GM21390 (cell line): Measurements from ENCODE around the gene IRAK1.

ENCODE experiments used
- ATAC-seq: cut with Tn5 transposase; IDR thresholded peaks from one replicate; pipeline ENCODE4 v1.9.1; 2021; ENCODE audit not compliant: unreplicated experiment

The IRAK1 gene

DNA sequence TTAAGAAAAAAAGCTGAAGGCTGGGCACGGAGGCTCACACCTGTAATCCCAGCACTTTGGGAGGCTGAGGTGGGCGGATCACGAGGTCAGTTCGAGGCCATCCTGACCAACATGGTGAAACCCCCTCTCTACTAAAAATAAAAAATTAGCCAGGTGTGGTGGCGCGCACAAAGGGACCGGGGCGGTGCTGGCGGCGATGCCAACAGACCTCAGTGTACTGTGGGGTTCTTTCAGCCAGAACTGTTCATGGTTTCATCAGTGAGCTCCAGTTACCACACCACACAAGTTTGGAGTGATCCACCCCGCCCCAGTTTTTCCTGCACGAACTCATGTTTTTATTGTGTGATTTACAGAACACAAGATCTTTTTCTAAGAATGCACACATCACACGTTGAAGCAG lies 21.2 kb upstream of the IRAK1 start:
- no peak for ATAC-seq

DNA sequence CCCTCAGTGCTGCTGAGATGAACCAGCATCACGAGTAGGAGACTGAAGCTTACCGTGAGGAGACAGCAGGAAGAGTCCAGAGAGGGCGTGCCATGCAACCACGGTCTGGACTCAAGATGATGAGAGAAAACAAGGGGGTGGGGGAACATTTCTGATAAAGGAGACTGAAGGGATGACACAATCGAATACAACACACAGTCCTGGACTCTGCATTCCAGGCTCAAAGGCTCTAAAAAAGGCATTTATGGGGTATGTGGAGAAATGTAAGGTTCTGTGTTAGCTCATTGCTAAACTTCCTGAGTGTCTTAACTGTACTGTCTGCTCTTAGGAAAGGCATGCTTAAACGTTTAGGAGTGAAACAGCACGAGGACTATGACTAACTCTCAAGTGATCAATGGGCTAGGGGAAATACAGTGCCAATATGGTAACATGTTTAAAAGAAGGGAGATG lies 20.6 kb upstream of the IRAK1 start:
- no peak for ATAC-seq

DNA sequence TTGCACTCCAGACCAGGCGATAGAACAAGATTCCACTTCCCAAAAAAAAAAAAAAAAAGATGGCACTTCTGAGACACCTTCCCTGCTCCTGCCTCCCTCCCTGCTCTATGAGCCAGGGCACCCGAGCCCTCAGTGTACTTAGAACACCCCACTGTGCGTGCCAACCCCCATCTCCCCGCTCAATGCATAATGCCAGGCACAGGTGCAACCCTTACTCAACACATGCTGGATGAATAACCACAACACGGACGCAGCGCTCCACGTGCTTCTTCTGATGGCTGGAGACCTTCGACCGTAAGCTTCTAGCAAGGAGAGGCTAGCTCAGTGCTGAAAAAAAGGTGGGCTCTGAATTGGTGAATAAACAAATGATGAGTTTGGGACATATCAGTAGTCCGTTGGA lies 19.9 kb upstream of the IRAK1 start:
- no peak for ATAC-seq

DNA sequence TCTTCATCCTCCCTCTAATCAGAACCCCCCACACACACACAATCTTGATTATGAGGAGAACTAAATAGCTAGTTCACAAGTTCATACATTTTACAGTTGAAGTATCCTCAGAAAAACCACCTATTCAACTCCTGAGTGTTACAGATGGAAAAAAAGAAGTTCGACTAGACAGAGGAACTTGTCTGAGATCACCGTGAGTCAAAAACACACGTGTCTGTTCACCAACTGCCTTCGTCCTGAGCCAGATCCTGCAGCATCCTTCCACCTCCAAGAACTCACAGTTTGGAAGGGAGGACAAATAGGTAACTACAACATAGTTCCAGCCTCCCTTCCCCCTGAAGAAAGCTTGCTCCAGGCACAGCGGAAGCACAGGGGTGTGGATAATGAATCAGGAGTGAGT lies 19.0 kb upstream of the IRAK1 start:
- ATAC-seq, result no peak

DNA sequence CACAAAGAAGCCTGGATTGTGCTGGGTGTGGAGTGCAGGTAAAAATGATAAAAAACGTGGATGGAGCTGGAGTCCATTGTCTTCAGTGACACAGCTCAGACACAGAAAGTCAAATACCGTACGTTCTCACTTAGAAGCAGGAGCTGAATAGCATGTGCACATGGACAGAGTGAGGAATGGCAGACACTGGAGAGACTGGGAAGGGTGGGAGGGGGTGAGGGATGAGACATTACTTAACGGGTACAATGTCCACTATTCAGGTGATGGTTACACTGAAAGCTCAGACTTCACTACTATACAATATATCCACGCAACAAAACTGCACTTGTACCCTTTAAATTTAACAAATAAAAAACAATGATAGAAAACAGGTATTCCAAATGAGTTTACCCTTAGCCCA lies 18.1 kb upstream of the IRAK1 start:
- no peak for ATAC-seq

DNA sequence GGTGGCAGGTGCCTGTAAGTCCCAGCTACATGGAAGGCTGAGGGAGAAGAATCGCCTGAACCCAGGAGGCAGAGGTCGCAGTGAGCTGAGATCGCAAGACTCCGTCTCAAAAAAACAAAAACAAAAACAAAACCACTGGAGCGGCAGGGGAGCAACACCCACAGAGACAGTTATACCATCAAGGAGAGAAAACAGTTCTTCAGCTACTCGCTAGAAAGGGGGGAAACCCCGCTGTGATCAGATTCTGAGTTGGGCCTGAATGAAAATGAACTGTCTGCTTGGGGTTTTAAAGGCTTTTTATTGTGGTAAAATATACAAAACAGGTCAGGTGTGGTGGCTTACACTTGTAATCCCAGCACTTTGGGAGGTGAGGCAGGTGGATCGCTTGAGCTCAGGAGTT lies 16.8 kb upstream of the IRAK1 start:
- ATAC-seq, result no peak

DNA sequence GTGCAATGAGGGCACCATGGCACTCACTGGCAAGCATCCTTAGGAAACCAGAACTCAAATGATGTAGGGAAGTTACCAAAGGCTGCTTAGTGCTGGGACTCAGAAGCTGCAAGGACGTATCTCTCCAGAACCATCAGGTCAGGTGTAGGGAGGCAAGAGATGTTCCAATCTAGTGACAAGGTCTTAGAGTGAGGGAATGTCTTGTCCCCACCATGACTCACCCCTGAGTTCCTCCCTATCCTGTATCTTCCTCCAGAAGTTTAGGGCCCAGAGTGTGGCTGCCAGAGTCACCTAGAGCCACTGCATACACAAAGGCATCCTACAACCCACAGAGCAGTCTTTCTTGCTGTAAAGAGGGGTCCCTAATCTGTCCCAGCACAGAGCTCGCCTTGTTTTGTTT lies 14.1 kb upstream of the IRAK1 start:
- ATAC-seq, result no peak

DNA sequence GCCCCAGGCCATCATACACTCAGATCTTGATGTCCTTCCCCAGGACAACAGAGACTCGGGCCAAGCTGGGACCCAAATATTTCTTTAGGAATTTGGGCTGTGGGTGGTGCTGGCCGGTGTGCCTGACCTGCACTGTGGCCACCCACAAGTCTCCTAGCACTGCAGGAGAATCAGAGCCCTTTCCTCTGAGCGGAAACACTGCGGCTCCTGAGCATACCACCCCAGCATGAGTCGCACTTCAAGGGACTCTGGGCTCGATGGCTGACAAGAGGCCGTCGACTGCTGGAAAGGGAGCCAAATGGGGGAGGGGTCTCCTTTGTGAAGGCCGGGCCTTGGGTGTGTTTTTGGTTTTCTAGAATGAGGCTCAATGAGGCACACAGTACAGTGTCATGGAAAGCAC lies 13.0 kb upstream of the IRAK1 start:
- ATAC-seq, result no peak

DNA sequence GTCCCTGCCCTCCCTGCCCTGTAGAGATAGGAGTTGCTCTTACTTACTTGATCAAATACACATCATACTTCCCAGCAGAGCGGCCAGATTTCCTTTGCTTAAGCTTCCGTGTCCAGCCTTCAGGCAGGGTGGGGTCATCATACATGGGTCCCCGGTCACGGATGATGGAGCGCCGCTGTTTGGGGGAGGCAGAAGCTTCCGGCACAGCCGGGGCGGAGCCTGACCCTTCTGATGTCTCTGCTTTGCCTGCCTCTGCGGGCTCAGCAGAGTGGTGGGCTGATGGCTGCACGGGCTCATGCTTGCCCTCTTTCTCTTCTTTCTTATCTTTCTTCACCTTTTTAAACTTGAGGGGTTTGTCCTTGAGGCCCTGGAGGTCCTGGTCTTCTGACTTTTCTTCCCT lies 12.5 kb upstream of the IRAK1 start:
- ATAC-seq, result no peak

DNA sequence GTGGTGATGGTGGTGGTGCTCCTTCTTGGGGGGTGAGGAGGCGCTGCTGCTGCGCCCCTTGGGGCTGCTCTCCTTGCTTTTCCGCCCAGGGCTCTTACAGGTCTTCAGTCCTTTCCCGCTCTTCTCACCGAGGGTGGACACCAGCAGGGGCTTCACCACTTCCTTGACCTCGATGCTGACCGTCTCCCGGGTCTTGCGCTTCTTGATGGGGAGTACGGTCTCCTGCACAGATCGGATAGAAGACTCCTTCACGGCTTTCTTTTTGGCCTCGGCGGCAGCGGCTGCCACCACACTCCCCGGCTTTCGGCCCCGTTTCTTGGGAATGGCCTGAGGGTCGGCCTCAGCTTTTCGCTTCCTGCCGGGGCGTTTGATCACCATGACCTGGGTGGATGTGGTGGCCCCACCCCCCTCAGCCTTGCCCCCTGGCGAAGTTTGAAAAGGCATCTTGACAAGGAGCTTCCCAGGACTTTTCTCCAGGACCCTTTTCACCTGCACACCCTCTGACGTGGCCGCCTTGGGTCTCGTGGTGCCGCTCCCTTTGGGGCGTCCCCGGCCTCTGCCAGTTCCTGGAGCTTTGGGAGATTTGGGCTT lies 11.1 kb upstream of the IRAK1 start:
- ATAC-seq, result no peak

DNA sequence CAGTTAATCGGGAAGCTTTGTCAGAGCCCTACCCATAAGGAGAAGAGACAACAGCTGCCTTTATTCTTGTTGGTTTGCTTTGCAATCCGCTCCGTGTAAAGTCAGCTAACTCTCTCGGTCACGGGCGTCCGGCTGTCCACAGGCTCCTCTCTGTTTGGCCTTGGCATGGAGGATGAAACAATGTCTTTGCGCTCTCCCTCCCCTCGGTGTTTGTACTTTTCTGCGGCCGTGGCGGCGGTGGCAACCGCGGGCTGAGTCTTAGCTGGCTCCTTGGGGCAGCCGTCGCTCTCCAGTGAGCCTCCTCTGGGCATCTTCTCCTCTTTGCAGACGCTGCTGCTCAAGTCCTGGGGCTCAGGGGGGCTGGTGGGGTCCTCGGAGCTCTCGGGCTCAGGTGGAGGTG lies 10.6 kb upstream of the IRAK1 start:
- no peak for ATAC-seq

DNA sequence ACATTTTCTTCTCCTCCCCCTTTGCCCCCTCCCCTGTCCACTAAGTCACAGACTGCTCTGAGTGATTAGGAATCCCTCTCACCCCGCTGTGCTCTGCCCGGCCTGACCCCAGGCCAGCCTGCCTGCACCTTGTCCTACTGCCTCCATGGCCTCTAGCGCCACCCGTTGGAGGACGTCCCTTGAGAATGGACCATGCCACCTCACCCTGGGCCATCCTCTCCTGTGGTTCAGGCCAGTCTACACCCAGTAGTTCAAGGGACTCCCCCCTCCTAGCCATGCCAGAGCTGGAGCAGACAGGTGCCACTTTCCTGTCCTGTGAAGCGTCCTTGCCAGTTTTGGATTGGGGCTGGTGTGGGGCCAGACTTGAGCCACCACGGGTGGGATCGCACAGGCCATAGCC lies 9.7 kb upstream of the IRAK1 start:
- ATAC-seq, result no peak

DNA sequence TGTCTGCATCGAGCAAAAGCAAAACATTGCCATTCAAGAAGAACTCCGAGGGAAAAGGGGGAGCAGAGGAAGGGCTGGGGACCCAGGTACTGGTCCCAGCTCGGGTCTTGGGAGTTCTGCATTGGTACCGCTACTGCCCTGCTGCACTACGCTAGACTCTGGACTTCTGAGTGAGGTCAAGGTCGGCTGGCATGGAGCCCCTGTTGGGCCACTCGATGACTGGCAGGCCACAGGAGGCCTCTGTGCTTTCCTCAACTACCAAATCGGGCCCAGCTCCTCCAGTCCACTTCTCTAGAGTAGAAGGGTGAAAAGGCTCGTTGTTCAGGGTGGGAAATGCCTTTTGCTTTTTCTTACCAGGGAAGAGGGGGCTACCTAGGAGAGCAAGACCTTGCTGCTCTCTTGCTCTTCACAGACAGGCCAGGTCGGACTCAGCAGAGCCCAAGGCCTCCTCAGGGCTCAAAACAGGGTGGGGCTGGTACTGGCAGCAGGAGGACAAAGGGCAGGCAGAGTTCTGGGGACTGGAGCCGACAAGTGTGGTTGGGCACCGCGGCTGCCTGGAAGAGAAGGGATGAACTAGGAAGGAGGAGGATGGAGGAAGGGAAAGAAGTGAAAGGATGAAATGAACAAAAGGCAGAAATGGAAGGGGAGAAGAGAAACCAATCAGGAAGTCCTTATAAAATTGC lies 8.9 kb upstream of the IRAK1 start:
- ATAC-seq, result no peak

DNA sequence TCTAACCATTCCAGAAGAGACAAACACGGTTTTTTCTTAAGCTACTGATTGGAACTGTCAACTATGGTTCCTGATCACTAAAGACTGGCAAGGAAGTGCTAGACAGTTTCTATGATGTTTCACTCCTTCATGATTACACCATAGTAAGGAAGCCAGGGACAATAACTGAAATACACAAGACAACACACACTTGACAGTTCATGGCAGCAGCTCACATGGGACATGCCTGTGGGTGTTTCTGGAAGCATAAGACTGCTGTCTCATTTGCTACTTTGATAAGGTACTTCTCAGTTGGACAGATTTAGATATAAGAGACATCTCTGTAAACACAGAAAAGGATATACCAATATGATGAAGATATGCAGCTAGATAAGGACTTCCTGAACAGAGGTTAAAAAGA lies 8.3 kb upstream of the IRAK1 start:
- ATAC-seq, result no peak

DNA sequence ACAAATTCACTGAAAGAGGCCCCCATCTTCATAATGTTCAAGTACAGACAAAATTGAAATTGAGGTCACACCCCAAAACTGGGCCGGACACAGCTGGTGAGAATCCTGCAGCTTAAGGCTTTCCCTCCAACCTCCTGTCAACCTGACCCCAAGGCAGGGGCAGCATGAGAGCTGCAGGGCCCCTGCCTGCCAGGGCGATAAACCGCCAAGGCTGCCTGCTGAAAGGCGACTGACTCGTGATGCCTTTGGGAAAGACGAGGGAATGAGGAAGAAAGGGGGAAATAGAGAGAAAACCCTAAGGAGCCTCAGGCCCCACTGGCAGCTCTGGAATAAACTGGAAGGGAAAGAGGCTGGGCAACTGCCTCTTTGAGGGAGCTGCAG lies 7.3 kb upstream of the IRAK1 start:
- no peak for ATAC-seq

DNA sequence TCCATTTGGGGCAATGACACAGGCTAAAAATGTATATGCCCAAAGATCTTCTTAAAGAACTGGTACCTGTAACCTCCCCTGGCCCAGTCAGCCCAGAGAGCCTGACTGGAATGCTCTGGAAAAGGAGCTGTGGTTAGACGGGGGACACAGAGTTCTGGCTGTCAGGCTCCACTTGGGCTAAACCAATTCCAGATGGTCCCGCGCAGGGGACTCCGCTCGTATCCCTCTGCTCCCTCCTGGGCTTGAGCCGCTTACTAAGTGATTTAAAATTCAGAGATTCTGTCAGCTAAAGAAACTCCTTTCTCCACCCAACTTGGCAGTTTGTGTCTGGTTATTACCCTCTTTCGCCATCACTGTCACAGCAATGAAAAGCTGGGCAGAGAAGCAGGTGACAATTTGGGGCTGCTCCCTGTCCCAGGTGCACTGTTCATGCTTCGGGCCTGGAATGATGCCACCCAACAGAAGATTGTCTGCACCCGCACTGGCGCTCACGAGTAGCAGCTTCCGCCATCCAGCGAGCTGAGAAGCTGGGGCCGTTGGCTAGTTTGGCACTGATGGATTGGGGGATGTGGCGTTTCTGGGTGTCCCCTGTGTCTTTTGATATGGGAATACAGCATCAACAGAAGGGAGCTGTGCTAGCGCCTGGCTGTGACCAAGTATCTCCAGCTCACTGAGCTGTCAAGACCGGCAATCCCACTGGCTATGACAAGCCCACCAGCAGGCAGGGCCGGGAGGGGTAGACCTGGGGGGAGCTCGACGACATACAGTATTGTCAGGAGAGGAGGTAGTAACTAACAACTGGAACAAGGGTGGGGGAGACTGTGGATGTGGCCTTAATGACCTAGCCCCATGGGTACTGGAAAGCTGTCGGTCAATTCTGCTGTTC lies 6.7 kb upstream of the IRAK1 start:
- ATAC-seq, result no peak

DNA sequence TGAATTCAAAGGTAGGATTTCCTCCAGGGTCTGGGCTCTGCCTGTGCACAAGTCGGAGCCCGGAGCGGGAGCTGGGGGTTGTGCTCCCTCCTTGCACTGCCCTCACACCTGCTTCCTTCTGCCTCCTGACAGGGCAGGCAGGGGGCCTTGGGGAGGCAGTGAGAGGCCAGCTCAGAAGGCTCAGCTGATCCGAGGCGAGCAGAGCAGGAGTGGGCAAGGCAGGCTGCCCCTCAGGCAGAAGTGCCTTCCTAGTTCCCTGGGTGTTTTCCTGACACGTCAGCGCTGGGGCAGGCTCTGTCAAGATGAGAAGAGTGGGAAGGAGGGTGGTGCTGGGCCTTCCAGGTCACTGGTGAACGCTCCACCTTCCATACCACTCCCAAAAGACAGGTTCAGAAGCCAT lies 5.5 kb upstream of the IRAK1 start:
- ATAC-seq, result no peak

DNA sequence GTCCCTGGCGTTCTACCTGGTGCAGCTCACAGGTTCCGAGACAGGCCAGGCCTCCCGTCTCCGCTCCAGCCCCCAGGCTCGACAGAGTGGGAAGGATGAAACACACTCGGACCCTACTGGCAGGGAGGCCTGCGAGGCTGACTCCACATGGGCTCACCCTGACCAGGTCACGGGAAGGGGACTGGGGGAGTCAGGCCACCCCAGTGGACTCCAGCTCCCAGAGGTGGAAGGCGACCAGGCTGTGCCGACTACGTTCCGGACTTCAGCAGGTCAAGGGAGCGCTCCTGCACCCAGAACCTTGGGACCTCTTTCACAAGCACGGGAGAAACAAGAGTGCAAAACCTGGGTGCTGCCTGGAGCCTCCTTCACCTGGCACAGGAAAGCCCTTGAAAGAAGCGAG lies 4.6 kb upstream of the IRAK1 start:
- no peak for ATAC-seq

DNA sequence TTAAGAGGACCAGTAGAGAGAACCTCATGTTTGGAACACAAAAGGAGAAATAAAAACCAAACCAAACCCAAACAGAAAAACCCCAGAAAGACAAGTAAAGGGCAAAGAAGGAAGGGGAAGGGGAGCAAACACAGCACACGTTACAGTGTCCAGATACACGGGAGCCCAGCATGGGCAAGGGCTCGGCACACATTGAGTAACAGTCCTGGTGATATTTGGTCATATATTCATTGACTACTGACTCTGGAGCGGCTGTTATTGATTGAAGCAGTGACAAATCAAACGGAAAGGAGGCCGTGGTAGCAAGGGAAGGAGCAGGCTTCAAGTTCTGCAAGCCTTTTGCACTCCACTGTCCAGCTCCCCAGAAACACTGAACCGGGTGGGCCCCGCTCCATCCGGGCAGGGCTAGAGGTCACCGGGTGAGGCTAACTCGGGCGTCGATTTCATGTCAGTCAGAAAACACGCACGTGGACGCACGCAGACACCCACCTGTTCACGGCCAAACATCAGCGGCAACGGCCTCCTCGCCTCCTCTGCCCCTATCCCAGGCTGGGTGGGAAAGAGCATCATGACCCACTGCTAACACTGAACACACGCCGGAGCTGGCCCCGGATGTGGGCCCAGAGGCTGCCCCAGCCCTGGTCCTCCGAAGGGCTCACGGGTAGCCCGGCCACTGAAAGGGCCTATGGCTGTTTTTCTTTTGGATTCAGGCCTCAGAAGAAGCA lies 3.7 kb upstream of the IRAK1 start:
- ATAC-seq, result no peak

DNA sequence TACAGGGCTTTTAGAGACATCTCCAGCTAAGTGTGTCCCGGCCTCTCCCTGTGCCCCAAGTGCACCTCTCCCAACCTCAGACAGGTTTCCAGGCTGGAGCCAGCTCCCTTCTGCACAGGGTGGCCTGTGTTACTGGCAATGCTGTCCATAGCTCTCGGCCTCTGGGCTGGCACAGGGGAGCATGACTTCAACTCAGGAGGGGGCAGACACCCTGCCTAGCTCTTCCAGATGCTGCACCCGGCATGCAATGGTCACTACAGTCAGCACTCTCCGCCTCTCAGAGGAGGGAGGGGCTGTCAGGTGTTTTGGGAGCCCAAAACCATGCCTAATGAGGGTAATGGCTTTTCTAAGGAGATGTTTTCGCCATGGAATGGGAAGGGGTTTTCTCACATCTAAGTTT lies 2.4 kb upstream of the IRAK1 start:
- ATAC-seq, result no peak

DNA sequence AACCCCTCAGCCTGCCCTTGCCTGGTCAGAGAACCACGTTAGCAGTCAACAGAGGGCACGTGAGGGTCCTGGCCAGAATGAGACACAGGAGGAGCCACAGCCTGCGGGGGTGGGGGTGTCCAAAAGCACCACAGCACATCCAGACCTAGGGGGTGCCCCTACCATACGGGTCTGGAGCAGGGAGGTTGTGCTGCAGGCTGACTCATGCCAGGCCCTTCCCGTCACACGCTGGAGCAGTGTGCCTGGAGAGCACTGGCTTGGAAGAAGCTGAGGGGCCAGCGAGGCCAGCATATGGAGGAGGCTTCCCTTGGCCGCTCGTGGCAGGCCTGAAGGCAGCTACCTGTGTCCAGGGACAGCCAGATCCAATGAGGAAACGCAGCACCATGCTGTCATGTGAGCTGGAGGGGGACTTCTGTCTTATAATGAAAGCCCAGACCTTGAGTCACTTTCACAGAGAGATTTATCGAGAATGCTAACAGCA lies 1.5 kb upstream of the IRAK1 start:
- no peak for ATAC-seq
